HepG2 (cell line): ENCODE measurements around the gene ALK.

Experiments used
- DPF2 ChIP-seq: sonication (generic); formaldehyde crosslinking; IDR thresholded peaks from 2 replicates; pipeline ENCODE4 v1.4.0; 2020; ENCODE audit warnings: mild to moderate bottlenecking, low read depth, missing genetic modification reagents, borderline replicate concordance
- EP300 ChIP-seq, 3 experiments: sonication (generic) in 1 of 3; formaldehyde crosslinking in 1 of 3; IDR thresholded peaks; 2 replicates each; pipeline versions ENCODE4 v1.5.1 to v1.6.1; 2011 to 2020; ENCODE audit warnings: low read depth in 2 of 3, low read length in 2 of 3, borderline replicate concordance in 1 of 3, improper control_type of control experiment in 1 of 3, mild to moderate bottlenecking in 1 of 3, missing genetic modification reagents in 1 of 3, moderate library complexity in 1 of 3
- EZH2 ChIP-seq: conservative IDR thresholded peaks from 2 replicates; pipeline ENCODE4 v1.6.1; 2012; ENCODE audit warnings: mild to moderate bottlenecking, low read depth, low read length, moderate library complexity
- FOXA3 ChIP-seq: IDR thresholded peaks from 2 replicates; pipeline ENCODE4 v1.6.1; 2016; ENCODE audit warnings: missing genetic modification reagents, missing compliant biosample characterization
- KLF12 ChIP-seq: sonication (generic); formaldehyde crosslinking; IDR thresholded peaks from 2 replicates; pipeline ENCODE4 v1.4.0; 2020; ENCODE audit warnings: missing genetic modification reagents, borderline replicate concordance
- MAZ ChIP-seq, 2 experiments: sonication (generic) in 1 of 2; formaldehyde crosslinking in 1 of 2; IDR thresholded peaks; 2 replicates each; pipeline versions ENCODE4 v1.5.0 to v1.6.1; 2012 to 2020; ENCODE audit warnings: low read depth in 2 of 2, mild to moderate bottlenecking in 2 of 2, borderline replicate concordance in 1 of 2, improper control_type of control experiment in 1 of 2, low read length in 1 of 2, missing genetic modification reagents in 1 of 2, moderate library complexity in 1 of 2
- MED1 ChIP-seq: sonication (generic); formaldehyde crosslinking; IDR thresholded peaks from 2 replicates; pipeline ENCODE4 v1.4.0; 2020; ENCODE audit warnings: missing genetic modification reagents
- SRF ChIP-seq: IDR thresholded peaks from 2 replicates; pipeline ENCODE4 v1.6.1; 2011; ENCODE audit warnings: mild to moderate bottlenecking, low read depth, low read length, moderate library complexity
- ZNF557 ChIP-seq: sonication (generic); formaldehyde crosslinking; IDR thresholded peaks from 2 replicates; pipeline ENCODE4 v1.4.0; 2020; ENCODE audit warnings: missing genetic modification reagents
- TF ChIP-seq, protein P1 (sequence below): sonication (generic); formaldehyde crosslinking; IDR thresholded peaks from 2 replicates; pipeline ENCODE4 v1.5.0; 2020; ENCODE audit warnings: mild to moderate bottlenecking, missing genetic modification reagents, moderate library complexity
- TF ChIP-seq, protein P2 (sequence below): fragments of 450-650 bp; IDR thresholded peaks from 2 replicates; pipeline ENCODE4 v1.6.1; 2016
- TF ChIP-seq, protein P3 (sequence below): sonication (generic); formaldehyde crosslinking; conservative IDR thresholded peaks from 2 replicates; pipeline ENCODE4 v1.8.0; 2022; ENCODE audit warnings: mild to moderate bottlenecking, moderate library complexity, missing genetic modification reagents
- TF ChIP-seq, protein P4 (sequence below): sonication (generic); formaldehyde crosslinking; IDR thresholded peaks from 2 replicates; pipeline ENCODE4 v1.4.0; 2020; ENCODE audit warnings: missing genetic modification reagents, borderline replicate concordance
- TF ChIP-seq, protein P5 (sequence below): sonication (generic); formaldehyde crosslinking; IDR thresholded peaks from 2 replicates; pipeline ENCODE4 v1.8.1; 2022; ENCODE audit warnings: mild to moderate bottlenecking, missing genetic modification reagents

DNA sequence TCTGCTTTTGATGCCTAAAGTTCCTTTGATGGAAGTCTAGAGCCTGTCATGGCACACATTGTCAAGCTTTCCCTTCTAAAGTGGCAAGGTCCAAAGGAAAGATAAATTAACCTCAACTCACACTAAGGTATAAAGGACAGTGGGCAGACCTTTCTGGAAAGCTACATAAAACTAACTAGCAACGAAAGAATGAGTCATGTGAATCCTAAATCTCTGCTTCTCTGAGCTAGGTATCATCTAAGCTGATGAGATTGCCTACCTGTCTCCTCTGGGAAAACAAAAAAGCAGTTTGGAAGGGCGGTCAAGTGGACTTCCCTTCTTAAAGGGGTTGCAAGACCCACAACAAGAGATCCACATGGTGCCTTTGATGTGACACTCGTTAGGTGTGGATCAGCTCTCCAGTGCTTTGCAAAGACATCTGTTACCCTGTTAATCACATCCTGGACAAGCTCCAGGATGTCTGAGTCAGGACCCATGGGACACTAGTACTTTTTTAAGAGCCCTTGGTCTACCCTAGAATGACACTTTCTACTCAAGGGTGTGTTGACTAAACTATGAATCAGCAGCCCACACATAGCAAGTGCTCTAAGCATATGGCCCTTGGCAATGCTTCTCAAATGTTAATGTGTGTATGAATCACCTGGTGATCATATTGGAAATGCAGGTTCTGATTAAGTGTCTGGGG is 173.5 kb downstream of the ALK start:
- no peak for TF ChIP-seq EZH2
- TF ChIP-seq DPF2 (CRISPR knock-in tag): no peak
- TF ChIP-seq, protein P1, sequence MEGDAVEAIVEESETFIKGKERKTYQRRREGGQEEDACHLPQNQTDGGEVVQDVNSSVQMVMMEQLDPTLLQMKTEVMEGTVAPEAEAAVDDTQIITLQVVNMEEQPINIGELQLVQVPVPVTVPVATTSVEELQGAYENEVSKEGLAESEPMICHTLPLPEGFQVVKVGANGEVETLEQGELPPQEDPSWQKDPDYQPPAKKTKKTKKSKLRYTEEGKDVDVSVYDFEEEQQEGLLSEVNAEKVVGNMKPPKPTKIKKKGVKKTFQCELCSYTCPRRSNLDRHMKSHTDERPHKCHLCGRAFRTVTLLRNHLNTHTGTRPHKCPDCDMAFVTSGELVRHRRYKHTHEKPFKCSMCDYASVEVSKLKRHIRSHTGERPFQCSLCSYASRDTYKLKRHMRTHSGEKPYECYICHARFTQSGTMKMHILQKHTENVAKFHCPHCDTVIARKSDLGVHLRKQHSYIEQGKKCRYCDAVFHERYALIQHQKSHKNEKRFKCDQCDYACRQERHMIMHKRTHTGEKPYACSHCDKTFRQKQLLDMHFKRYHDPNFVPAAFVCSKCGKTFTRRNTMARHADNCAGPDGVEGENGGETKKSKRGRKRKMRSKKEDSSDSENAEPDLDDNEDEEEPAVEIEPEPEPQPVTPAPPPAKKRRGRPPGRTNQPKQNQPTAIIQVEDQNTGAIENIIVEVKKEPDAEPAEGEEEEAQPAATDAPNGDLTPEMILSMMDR (CRISPR knock-in tag): no peak
- TF ChIP-seq SRF: no peak
- TF ChIP-seq, protein P2, sequence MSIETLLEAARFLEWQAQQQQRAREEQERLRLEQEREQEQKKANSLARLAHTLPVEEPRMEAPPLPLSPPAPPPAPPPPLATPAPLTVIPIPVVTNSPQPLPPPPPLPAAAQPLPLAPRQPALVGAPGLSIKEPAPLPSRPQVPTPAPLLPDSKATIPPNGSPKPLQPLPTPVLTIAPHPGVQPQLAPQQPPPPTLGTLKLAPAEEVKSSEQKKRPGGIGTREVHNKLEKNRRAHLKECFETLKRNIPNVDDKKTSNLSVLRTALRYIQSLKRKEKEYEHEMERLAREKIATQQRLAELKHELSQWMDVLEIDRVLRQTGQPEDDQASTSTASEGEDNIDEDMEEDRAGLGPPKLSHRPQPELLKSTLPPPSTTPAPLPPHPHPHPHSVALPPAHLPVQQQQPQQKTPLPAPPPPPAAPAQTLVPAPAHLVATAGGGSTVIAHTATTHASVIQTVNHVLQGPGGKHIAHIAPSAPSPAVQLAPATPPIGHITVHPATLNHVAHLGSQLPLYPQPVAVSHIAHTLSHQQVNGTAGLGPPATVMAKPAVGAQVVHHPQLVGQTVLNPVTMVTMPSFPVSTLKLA: no peak
- no peak for TF ChIP-seq EP300 (IDR thresholded peaks at IDR 0.05; ENCODE audit: low read depth in 2 of 2, low read length in 2 of 2)
- no peak for TF ChIP-seq EP300 (CRISPR knock-in tag; IDR thresholded peaks at IDR 0.05; ENCODE audit: borderline replicate concordance)
- TF ChIP-seq FOXA3: no peak
- TF ChIP-seq, protein P3, sequence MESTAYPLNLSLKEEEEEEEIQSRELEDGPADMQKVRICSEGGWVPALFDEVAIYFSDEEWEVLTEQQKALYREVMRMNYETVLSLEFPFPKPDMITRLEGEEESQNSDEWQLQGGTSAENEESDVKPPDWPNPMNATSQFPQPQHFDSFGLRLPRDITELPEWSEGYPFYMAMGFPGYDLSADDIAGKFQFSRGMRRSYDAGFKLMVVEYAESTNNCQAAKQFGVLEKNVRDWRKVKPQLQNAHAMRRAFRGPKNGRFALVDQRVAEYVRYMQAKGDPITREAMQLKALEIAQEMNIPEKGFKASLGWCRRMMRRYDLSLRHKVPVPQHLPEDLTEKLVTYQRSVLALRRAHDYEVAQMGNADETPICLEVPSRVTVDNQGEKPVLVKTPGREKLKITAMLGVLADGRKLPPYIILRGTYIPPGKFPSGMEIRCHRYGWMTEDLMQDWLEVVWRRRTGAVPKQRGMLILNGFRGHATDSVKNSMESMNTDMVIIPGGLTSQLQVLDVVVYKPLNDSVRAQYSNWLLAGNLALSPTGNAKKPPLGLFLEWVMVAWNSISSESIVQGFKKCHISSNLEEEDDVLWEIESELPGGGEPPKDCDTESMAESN (CRISPR knock-in tag): no peak
- TF ChIP-seq MED1 (CRISPR knock-in tag): no peak
- TF ChIP-seq MAZ (IDR thresholded peaks at IDR 0.05; ENCODE audit: borderline replicate concordance, low read depth, low read length): no peak
- no peak for TF ChIP-seq MAZ (CRISPR knock-in tag; IDR thresholded peaks at IDR 0.05; ENCODE audit: low read depth)
- TF ChIP-seq KLF12 (CRISPR knock-in tag): no peak
- no peak for TF ChIP-seq ZNF557 (CRISPR knock-in tag)
- TF ChIP-seq, protein P4, sequence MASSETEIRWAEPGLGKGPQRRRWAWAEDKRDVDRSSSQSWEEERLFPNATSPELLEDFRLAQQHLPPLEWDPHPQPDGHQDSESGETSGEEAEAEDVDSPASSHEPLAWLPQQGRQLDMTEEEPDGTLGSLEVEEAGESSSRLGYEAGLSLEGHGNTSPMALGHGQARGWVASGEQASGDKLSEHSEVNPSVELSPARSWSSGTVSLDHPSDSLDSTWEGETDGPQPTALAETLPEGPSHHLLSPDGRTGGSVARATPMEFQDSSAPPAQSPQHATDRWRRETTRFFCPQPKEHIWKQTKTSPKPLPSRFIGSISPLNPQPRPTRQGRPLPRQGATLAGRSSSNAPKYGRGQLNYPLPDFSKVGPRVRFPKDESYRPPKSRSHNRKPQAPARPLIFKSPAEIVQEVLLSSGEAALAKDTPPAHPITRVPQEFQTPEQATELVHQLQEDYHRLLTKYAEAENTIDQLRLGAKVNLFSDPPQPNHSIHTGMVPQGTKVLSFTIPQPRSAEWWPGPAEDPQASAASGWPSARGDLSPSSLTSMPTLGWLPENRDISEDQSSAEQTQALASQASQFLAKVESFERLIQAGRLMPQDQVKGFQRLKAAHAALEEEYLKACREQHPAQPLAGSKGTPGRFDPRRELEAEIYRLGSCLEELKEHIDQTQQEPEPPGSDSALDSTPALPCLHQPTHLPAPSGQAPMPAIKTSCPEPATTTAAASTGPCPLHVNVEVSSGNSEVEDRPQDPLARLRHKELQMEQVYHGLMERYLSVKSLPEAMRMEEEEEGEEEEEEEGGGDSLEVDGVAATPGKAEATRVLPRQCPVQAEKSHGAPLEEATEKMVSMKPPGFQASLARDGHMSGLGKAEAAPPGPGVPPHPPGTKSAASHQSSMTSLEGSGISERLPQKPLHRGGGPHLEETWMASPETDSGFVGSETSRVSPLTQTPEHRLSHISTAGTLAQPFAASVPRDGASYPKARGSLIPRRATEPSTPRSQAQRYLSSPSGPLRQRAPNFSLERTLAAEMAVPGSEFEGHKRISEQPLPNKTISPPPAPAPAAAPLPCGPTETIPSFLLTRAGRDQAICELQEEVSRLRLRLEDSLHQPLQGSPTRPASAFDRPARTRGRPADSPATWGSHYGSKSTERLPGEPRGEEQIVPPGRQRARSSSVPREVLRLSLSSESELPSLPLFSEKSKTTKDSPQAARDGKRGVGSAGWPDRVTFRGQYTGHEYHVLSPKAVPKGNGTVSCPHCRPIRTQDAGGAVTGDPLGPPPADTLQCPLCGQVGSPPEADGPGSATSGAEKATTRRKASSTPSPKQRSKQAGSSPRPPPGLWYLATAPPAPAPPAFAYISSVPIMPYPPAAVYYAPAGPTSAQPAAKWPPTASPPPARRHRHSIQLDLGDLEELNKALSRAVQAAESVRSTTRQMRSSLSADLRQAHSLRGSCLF (CRISPR knock-in tag): no peak
- TF ChIP-seq, protein P5, sequence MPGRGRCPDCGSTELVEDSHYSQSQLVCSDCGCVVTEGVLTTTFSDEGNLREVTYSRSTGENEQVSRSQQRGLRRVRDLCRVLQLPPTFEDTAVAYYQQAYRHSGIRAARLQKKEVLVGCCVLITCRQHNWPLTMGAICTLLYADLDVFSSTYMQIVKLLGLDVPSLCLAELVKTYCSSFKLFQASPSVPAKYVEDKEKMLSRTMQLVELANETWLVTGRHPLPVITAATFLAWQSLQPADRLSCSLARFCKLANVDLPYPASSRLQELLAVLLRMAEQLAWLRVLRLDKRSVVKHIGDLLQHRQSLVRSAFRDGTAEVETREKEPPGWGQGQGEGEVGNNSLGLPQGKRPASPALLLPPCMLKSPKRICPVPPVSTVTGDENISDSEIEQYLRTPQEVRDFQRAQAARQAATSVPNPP (CRISPR knock-in tag): no peak
